Globus pallidus (tissue), 1 donor: ENCODE results near the gene PDLIM4.

Source experiments
- DNase-seq: peaks from one replicate; pipeline ENCODE4 v3.0.0-alpha.2; 2015; ENCODE audit warnings: low spot score

PDLIM4 gene

DNA sequence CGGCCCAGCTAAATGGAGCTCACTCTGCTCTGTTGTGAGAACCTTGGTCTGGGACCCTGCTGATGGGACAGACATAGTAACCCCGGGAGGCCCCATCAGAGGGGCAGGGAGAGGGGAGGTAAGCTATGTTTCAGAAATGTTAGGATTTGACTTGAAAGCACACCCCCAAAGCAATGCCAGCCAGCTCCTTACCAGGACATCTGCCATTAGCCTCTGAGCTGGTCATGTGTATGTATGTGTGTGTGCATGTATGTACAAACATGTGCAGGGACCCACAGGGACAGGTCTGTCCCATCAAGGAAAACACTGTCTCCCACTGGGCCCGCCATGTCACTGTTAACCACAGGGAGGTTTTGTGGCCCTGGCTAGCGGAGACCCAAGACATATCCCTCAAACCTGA, 51.2 kb downstream of the PDLIM4 start:
- DNase-seq: no peak

DNA sequence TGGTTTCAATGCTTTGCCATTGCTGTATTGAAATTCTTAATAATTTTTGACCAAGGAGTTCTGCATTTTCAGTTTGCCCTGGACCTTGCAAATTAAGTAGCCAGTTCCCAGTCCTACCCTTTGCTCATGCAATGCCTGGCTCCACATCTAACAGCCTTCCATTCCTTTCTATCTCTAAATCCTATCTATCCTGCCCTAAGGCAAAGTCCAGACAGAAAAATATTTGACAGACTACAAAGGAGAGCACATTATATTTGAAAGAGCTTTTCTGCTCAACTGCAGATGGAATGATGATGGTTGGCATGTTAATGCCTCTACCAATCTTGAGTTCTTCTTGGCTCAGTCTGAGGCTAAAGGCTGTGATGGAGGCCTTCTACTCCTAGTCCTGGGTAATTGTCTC, 52.2 kb downstream of the PDLIM4 start:
- DNase-seq: no peak

DNA sequence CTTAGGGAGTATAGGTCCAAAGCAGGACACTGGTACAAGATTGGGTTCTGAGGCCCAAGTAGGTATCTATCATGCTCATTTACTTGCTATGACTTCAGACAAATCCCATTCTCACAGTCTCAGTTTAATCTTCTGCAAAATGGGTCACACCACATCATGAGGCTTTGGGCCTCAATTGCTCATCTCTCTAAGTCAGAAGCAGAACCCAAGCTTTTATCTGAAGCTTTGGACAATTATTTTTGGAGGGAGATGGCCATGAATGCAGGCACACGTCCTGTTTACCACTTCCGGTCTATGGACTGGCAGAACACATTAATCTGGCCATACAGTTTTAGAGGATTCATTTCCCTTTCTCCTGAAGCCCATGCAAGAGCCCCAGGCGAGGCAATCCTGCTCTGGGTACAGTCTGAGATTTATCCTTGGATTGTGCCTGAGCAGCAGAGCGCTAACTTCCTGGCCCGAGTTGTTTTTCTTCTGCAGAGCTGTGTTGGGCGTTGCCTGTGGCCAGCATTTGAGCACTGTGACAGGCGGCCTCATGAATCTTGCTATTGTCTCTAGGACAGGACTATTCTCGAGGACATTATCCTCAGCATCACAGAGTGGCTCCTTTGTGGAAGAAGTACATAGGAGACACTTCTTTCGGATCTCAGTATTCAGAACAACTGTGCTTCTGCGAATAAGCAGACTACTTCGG, 52.8 kb downstream of the PDLIM4 start:
- peak; percentile 60 for DNase-seq

DNA sequence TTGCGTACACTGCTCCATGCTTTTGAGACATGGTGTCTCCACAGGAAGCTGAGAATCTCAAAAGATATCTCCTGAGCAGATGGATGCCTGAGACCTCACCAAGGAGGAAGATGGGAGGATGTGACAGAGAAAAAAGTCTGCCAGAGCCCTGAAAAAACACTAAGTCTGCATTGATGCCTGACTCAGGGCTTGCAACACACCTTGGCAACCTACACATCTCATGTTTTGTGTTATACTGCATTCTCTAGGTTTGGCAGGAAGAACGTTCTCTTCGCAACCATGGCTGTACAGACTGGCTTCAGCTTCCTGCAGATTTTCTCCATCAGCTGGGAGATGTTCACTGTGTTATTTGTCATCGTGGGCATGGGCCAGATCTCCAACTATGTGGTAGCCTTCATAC, 55.9 kb downstream of the PDLIM4 start:
- DNase-seq: no peak

GRCh38 chr5:132313961-132314432, 56.5 kb downstream of the PDLIM4 start:
- DNase-seq: no peak

- no peak for DNase-seq
Measured at GRCh38 chr5:132315529-132316067, 58.1 kb downstream of the PDLIM4 start.

- DNase-seq: no peak
Measured at GRCh38 chr5:132319975-132320374, 62.5 kb downstream of the PDLIM4 start.

DNA sequence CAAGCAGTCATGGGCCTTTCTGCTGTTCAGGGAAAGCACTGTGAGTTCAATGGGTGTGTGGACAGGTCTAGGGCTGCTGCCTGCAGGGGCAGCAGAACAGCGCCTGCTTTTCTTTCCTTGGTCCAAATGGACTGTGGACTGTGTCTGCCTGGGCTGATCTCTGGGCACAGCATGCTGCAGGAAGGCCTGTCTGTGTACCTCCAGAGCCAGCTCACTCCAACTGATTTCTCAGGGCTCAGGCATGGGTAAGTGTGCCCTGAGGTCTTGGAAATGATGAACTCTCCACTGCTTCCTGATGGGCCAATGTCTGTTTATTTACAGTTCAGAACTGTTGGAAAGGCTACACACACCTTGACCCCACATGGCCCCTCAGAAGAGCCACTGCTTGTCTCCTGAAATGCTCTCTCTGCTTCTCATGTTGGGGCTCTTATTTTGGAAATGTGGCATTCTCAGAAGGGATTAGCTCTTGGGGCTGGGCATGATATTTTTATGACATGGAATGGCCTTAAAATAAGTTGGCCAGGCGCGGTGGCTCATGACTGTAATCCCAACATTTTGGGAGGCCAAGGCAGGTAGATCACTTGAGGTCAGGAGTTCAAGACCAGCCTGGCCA, 63.7 kb downstream of the PDLIM4 start:
- no peak for DNase-seq

DNA sequence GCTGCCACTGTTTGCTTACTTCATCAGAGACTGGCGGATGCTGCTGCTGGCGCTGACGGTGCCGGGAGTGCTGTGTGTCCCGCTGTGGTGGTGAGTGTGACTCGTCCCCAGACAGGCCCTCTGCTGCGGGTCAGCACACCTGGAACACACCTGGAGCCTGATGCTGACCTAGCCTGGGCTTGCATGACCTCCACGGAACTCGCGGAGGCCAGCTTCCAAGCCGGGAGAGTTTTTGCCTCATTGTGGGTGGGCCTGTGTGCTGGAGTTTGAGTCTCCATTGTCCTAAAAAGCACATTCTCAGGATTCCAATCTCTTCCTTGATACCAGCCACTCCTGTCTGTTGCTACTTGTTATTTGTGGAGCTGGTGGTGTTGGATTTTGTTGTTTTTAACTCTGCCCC, 64.8 kb downstream of the PDLIM4 start:
- no peak for DNase-seq
